Activated CD8-positive, alpha-beta memory T cell treated with anti-CD3 and anti-CD28 coated beads, Interleukin-2, amount 10 ng/mL, durations not matched to agents 7 days and 5 days (primary cell): ENCODE data around the gene RPS19. TPM values are rescaled to one million over a fixed set of nuclear protein-coding genes. Genes with fewer than 3 reads are reported as not detected.
A peak's percentile ranks its signal among the peaks of the same experiment; 100 is the strongest.
"Not testable (repeated sequence)": the region's sequence is repeated elsewhere in the genome, so short reads cannot be mapped to it uniquely, and the experiment has no call there.

ENCODE experiments used
- ATAC-seq: fragments of 150-1000 bp; cut with Tn5 transposase; one replicate; pipeline ENCODE4 v1.10.0; 2021; ENCODE audit warnings: moderate library complexity
- CTCF ChIA-PET: fragments of 350-600 bp; sonication (Branson Sonifier 250); formaldehyde crosslinking; loops from one replicate; lab custom pipeline; 2021; ENCODE audit warnings: antibody characterized with exemption; lab: Charles Lee
- DNase-seq: peaks from one replicate; pipeline ENCODE4 v3.0.0-alpha.2; 2020
- H3K27ac Mint-ChIP-seq: one replicate; pipeline ENCODE4 v1.8.0; 2021; ENCODE audit warnings: mild to moderate bottlenecking, mixed read lengths
- H3K27me3 Mint-ChIP-seq: one replicate; pipeline ENCODE4 v1.8.0; 2021; ENCODE audit warnings: mixed read lengths
- H3K36me3 Mint-ChIP-seq: one replicate; pipeline ENCODE4 v1.8.0; 2021; ENCODE audit warnings: mild to moderate bottlenecking, mixed read lengths
- H3K4me1 Mint-ChIP-seq: one replicate; pipeline ENCODE4 v1.8.0; 2021; ENCODE audit warnings: mixed read lengths
- H3K4me3 Mint-ChIP-seq: one replicate; pipeline ENCODE4 v1.8.0; 2021; ENCODE audit warnings: mild to moderate bottlenecking, moderate library complexity, mixed read lengths
- H3K9me3 Mint-ChIP-seq: one replicate; pipeline ENCODE4 v1.8.0; 2022; ENCODE audit warnings: low read depth, mixed read lengths
- total RNA-seq, 2 experiments: library from RNA; stranded (reverse); gene quantifications; one replicate each; pipeline ENCODE4 v1.2.3, GENCODE V29; 2021

Gene RPS19
- total RNA-seq, 2 experiments from 2014 or later = 3,135 to 3,310 TPM

GRCh38 chr19:41875973-41876372, 15.9 kb downstream of the RPS19 start:
- CTCF ChIA-PET = interaction anchor here (0.6 to 16.7 kb wide), 7 partner anchors 11 to 404 kb away, joined by 3 to 260 read pairs (median 32); partner anchors contain the start of genes ARHGEF1, RABAC1 and RPS19
- ATAC-seq = not testable (repeated sequence)

GRCh38 chr19:41876847-41877832, 17.1 kb downstream of the RPS19 start, which contains the start of gene CD79A:
Gene CD79A, plus strand, starts transcription at chr19:41877279. Its CDS starts 26 bp downstream, at chr19:41877305.
- DNase-seq (no peak), ATAC-seq (no peak)
- H3K4me1 Mint-ChIP-seq = peaks cover 49% of the 10 kb centered on the region

More at GRCh38 chr19:41875973-41876372, 15.9 kb downstream of the RPS19 start:
- Mint-ChIP-seq H3K27ac (peak overlapping the region; percentile 93), H3K4me3 (peak overlapping the region; percentile 33), H3K36me3 (peaks cover 10% of the 10 kb centered on the region), H3K4me1 (peaks cover 57% of the 10 kb centered on the region)
- not testable (repeated sequence) for H3K9me3 Mint-ChIP-seq, DNase-seq, H3K27me3 Mint-ChIP-seq

GRCh38 chr19:41877916-41878905, 18.2 kb downstream of the RPS19 start:
- H3K36me3 Mint-ChIP-seq = peaks cover 5% of the 10 kb centered on the region
- DNase-seq = no peak
- H3K9me3 Mint-ChIP-seq = no peaks in the 10 kb centered on the region
- H3K27ac Mint-ChIP-seq = peak overlapping the region; percentile 93
- no peak overlapping the region for H3K4me3 Mint-ChIP-seq
- peaks cover 43% of the 10 kb centered on the region for H3K4me1 Mint-ChIP-seq
- CTCF ChIA-PET = interaction anchor here (3.6 to 16.7 kb wide), 3 partner anchors 9 to 67 kb away, joined by 20 to 260 read pairs (median 88); partner anchors contain the start of genes ARHGEF1 and RPS19
- ATAC-seq = no peak
- H3K27me3 Mint-ChIP-seq = no peaks in the 10 kb centered on the region

More at GRCh38 chr19:41876847-41877832, 17.1 kb downstream of the RPS19 start, which contains the start of gene CD79A:
- no peak within 1 kb of the TSS for H3K4me3 Mint-ChIP-seq
- peak within 1 kb of the TSS; percentile 93 for H3K27ac Mint-ChIP-seq
- peaks cover 6% of the 10 kb centered on the region for H3K36me3 Mint-ChIP-seq
- H3K9me3 Mint-ChIP-seq = no peaks in the 10 kb centered on the region
- H3K27me3 Mint-ChIP-seq = no peaks in the 10 kb centered on the region
- CTCF ChIA-PET = interaction anchor here (3.6 to 16.7 kb wide), 4 partner anchors 10 to 74 kb away, joined by 20 to 260 read pairs (median 88); partner anchors contain the start of genes ARHGEF1 and RPS19

GRCh38 chr19:41879080-41879479, 19.0 kb downstream of the RPS19 start:
- CTCF ChIA-PET = no interaction called here
- ATAC-seq (no peak), DNase-seq (no peak)
- Mint-ChIP-seq H3K36me3 (peaks cover 9% of the 10 kb centered on the region), H3K4me3 (no peak overlapping the region), H3K27me3 (no peaks in the 10 kb centered on the region), H3K27ac (no peak overlapping the region), H3K4me1 (peaks cover 41% of the 10 kb centered on the region), H3K9me3 (no peaks in the 10 kb centered on the region)

GRCh38 chr19:41879670-41880328, 19.7 kb downstream of the RPS19 start:
- H3K4me1 Mint-ChIP-seq = peaks cover 38% of the 10 kb centered on the region
- ATAC-seq (no peak), DNase-seq (no peak)
- H3K4me3 Mint-ChIP-seq = no peak overlapping the region
- no peaks in the 10 kb centered on the region for H3K27me3 Mint-ChIP-seq
- CTCF ChIA-PET = interaction anchor here (10.6 kb wide), 1 partner anchor 20 kb away, joined by 66 read pairs; the partner anchor contains the start of gene RPS19
- H3K27ac Mint-ChIP-seq = peak overlapping the region; percentile 25
- peaks cover 10% of the 10 kb centered on the region for H3K36me3 Mint-ChIP-seq
- no peaks in the 10 kb centered on the region for H3K9me3 Mint-ChIP-seq

- ATAC-seq = no peak
- CTCF ChIA-PET = interaction anchor here (10.6 kb wide), 1 partner anchor 20 kb away, joined by 66 read pairs; the partner anchor contains the start of gene RPS19
- DNase-seq = no peak
- Mint-ChIP-seq H3K9me3 (no peaks in the 10 kb centered on the region), H3K36me3 (peaks cover 13% of the 10 kb centered on the region), H3K4me1 (peaks cover 38% of the 10 kb centered on the region), H3K27me3 (no peaks in the 10 kb centered on the region), H3K27ac (peak overlapping the region; percentile 25), H3K4me3 (no peak overlapping the region)
These were observed 20.3 kb downstream of the RPS19 start for GRCh38 chr19:41880329-41880708.

- ATAC-seq (peak; percentile 2), DNase-seq (peak; percentile 74)
- Mint-ChIP-seq H3K4me1 (peaks cover 32% of the 10 kb centered on the region), H3K9me3 (no peaks in the 10 kb centered on the region), H3K27me3 (no peaks in the 10 kb centered on the region), H3K36me3 (peaks cover 27% of the 10 kb centered on the region), H3K4me3 (peak within 1 kb of the TSS; percentile 98), H3K27ac (peak within 1 kb of the TSS; percentile 97)
- CTCF ChIA-PET = interaction anchor here (1.0 to 12.1 kb wide), 5 partner anchors 13 to 69 kb away, joined by 4 to 260 read pairs (median 66); partner anchors contain the start of genes CD79A and RPS19
These were observed 22.8 kb downstream of the RPS19 start, which contains the start of gene ARHGEF1 for GRCh38 chr19:41882568-41883462. Gene ARHGEF1, plus strand, starts transcription at chr19:41883184. Its CDS starts 4,899 bp downstream, at chr19:41888083.

- Mint-ChIP-seq H3K36me3 (peaks cover 33% of the 10 kb centered on the region), H3K9me3 (no peaks in the 10 kb centered on the region), H3K27me3 (no peaks in the 10 kb centered on the region), H3K4me3 (peak overlapping the region; percentile 82), H3K4me1 (peaks cover 35% of the 10 kb centered on the region), H3K27ac (peak overlapping the region; percentile 94)
- no peak for ATAC-seq
- DNase-seq = no peak
- CTCF ChIA-PET = interaction anchor here (1.0 to 12.1 kb wide), 5 partner anchors 13 to 69 kb away, joined by 4 to 260 read pairs (median 66); partner anchors contain the start of genes CD79A and RPS19
These were observed 23.4 kb downstream of the RPS19 start for GRCh38 chr19:41883463-41883820.

- peak; percentile 81 for ATAC-seq
- peak; percentile 97 for DNase-seq
- no peaks in the 10 kb centered on the region for H3K9me3 Mint-ChIP-seq
- H3K4me3 Mint-ChIP-seq = peak overlapping the region; percentile 82
- H3K27me3 Mint-ChIP-seq = no peaks in the 10 kb centered on the region
- CTCF ChIA-PET = interaction anchor here (1.6 to 12.1 kb wide), 5 partner anchors 14 to 74 kb away, joined by 4 to 260 read pairs (median 66); partner anchors contain the start of genes CD79A, RABAC1 and RPS19
- H3K4me1 Mint-ChIP-seq = peaks cover 41% of the 10 kb centered on the region
- peaks cover 38% of the 10 kb centered on the region for H3K36me3 Mint-ChIP-seq
- peak overlapping the region; percentile 94 for H3K27ac Mint-ChIP-seq
These were observed 24.0 kb downstream of the RPS19 start for GRCh38 chr19:41883821-41884733.
